CD4-positive, alpha-beta T cell treated with Interleukin-6 at 100 ng/mL for 8 hours (primary cell): ENCODE measurements around the gene TSPAN10.

ENCODE experiments used
- DNase-seq: peaks from one replicate; pipeline ENCODE4 v3.0.0-alpha.2; 2020; ENCODE audit warnings: mixed read lengths, low spot score

Gene TSPAN10

DNA sequence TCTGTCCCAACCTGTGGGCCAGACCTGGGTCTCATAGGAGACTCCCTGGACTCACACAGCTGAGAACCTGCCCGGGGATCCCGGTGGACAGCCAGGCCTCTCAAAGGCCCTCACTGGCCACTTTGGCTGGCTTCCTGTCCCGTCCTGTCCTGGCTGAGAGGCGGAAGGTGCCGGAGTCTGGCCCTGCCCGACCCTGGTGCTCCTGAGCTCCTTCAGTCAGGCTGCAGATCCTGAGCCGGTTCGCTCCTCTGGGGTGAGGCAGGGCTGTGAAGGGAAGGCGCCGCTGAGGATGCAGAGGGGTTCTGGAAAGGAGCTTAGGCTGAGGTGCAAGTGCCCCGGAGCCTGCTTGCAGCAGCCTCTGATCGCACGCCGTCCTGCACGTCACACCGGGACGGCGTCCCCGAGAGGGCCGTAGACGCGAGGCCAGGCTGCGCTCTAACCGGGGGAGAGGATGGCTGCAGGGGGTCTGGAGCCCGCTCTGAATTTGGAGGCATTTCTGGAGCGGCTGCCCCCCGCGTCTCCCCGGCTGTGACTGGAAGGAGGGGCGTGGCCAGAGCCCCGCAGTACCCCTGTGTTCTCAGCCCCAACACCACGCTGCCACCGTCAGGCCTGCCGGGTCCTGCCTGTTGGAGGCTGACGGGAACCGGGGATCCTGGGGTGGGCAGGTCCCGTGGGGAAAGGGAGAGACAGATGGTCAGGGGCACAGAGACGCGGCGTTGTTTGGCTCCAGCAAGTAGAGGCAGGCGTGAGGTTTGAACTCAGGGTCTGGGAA lies 51.0 kb downstream of the TSPAN10 start:
- no peak for DNase-seq

DNA sequence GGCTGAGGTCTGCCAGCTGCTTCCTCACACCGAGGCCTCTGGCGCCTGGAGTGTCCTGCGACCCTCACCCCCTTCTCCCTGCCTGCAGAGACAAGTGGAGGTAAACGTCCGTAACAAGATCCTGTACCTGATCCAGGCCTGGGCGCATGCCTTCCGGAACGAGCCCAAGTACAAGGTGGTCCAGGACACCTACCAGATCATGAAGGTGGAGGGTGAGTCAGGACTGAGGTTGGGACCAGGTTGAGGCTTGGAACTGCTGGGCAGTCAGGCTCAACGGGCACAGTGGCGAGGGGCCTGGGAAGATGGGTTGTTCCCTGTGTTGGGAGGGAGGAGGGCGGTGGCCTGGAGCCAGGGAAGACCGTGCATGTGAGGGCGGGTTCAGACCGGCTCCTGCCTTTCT lies 51.6 kb downstream of the TSPAN10 start:
- no peak for DNase-seq

DNA sequence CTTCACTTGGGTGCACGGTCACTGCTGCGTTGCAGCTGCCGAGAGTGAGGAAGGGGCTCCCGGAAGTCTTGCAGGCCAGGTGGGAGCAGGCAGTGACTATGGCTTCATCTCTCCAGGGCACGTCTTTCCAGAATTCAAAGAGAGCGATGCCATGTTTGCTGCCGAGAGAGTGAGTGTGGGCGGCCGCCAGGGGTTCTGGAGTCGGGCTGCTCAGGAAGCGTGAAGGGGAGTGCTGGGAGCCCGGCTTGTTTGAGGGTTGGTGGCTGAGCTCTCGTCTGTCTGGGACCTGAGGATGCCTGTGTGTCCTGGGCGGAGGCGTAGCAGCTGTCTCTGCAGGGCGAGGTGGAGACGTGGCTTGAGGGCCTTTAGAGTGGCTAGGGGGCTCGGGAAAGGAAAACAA lies 53.1 kb downstream of the TSPAN10 start:
- no peak for DNase-seq

DNA sequence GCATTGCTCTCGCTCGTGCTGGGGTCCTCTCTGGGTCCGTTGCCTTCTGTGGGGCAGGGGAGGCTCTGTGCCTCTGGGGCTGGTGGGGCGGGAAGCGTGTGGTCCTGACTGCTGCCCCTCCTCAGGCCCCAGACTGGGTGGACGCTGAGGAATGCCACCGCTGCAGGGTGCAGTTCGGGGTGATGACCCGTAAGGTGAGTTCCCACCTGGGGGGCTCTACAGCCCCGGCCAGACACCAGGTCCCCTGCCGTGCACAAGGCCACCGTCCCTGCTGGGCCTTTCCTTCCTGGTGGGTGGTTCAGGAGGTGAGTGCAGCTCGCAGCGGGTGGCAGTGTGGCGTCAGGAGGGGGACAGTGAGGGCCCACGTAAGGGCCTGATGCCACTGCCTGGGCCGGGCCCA lies 53.6 kb downstream of the TSPAN10 start:
- DNase-seq: no peak

DNA sequence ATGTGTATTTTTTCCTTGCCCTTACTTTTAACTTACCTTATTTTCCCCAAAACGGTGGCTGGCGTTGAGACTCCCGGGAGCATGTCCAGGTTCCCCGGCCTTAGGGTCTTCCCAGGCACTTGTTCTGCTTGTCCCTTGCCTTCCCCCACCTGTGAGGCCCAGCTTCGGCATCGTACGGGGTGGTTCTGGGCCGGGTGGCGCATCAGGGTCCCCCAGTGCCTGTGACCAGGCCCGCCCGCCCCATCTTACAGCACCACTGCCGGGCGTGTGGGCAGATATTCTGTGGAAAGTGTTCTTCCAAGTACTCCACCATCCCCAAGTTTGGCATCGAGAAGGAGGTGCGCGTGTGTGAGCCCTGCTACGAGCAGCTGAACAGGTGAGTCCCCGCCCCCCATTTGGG lies 54.2 kb downstream of the TSPAN10 start:
- no peak for DNase-seq

DNA sequence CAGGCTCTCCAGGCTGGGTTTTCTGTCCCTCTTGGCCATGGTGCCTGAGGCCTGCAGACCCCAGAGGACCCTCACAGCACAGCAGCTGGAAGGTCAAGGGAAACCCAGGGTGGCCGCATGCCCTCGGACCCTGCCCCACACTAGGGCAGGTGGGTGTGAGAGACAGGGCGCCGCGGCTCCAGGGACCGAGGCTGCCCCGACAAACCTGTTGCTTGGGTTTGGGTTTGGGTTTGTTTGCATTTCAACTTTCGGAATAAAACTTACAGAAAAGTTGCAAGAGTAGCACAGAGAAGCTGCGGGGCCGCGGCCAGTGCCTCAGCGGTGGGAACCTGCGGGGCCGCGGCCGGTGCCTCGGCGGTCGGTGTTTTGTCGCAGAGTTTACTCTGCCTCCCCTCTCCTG lies 54.6 kb downstream of the TSPAN10 start:
- DNase-seq: no peak

DNA sequence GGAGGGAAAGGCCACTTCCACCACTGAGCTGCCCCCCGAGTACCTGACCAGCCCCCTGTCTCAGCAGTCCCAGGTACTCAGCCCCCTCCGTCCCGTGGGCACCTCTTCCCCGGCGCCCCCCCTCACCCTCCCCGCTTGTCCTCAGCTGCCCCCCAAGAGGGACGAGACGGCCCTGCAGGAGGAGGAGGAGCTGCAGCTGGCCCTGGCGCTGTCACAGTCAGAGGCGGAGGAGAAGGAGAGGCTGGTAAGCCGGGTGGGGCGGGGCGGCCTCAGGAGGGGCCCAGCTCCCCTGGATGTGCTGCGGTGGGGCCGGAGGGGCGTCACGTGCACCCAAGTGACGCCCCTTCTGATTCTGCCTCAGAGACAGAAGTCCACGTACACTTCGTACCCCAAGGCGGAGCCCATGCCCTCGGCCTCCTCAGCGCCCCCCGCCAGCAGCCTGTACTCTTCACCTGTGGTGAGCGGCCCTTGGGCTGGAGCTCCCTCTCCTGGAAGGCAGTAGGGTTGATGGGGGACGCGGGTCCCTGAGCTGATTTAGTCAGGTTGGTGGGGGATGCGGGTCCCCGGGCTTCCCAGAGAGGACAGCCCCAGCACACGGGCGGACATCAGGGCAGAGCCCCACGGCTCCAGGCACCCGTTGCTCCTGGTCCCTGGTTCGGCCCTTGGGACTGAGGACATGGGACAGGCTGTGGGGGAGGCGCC lies 56.7 kb downstream of the TSPAN10 start:
- no peak for DNase-seq

DNA sequence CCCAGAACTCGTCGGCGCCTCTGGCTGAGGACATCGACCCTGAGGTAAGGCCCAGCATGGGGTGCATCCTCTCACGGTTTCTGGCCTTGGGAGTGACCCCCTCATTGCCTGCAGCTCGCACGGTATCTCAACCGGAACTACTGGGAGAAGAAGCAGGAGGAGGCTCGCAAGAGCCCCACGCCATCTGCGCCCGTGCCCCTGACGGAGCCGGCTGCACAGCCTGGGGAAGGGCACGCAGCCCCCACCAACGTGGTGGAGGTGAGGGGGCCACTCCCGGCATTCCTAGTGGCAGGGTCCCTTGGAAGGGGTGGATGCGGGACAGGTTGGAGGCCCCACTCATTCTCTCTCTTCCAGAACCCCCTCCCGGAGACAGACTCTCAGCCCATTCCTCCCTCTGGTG lies 57.8 kb downstream of the TSPAN10 start:
- DNase-seq: no peak

DNA sequence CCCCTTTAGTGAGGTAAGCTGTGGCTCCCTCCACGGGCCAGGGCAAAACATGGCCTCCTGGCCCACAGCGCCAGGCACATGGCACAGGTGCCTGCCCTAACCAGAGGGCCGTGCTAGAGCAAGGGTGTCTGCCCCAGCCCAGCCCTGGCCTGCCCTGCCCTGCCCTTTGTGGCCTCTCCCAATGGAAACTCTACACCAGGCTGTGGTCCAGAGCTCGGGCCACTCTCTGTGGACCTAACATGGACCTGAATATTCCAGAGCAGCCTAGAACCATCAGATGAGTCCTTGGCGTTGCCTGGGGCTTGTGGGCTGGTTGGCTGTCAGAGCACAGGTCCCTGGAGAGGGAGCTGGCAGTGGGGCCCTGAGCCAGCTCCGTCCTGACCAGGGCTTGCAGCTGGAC lies 58.2 kb downstream of the TSPAN10 start:
- no peak for DNase-seq

DNA sequence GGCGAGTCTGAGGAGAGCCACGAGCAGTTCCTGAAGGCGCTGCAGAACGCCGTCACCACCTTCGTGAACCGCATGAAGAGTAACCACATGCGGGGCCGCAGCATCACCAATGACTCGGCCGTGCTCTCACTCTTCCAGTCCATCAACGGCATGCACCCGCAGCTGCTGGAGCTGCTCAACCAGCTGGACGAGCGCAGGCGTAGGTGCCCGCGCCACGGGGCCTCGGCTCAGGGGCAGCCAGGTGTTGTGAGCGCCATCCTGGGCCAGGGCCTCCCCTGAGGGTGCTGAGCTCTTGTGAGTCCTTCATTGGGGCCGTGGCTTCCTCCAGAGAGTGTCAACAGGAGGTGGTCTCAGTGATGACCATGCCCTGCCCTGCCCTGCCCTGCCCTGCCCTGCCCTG lies 58.8 kb downstream of the TSPAN10 start:
- no peak for DNase-seq

DNA sequence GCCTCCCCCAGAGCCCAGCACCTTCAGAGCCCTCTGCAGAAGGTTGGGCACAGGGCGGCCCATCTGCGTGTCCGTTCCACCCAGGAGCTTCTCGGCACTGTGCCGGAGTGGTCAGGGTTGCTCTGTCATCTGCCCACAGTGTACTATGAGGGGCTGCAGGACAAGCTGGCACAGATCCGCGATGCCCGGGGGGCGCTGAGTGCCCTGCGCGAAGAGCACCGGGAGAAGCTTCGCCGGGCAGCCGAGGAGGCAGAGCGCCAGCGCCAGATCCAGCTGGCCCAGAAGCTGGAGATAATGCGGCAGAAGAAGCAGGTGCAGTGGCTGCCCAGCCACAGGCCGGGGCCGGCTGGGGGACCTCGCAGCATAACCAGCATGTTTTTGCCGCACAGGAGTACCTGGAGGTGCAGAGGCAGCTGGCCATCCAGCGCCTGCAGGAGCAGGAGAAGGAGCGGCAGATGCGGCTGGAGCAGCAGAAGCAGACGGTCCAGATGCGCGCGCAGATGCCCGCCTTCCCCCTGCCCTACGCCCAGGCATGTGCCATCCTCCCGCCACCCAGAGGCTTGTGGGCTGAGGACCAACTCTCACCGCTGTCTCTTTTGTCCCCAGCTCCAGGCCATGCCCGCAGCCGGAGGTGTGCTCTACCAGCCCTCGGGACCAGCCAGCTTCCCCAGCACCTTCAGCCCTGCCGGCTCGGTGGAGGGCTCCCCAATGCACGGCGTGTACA lies 59.4 kb downstream of the TSPAN10 start:
- DNase-seq: no peak

DNA sequence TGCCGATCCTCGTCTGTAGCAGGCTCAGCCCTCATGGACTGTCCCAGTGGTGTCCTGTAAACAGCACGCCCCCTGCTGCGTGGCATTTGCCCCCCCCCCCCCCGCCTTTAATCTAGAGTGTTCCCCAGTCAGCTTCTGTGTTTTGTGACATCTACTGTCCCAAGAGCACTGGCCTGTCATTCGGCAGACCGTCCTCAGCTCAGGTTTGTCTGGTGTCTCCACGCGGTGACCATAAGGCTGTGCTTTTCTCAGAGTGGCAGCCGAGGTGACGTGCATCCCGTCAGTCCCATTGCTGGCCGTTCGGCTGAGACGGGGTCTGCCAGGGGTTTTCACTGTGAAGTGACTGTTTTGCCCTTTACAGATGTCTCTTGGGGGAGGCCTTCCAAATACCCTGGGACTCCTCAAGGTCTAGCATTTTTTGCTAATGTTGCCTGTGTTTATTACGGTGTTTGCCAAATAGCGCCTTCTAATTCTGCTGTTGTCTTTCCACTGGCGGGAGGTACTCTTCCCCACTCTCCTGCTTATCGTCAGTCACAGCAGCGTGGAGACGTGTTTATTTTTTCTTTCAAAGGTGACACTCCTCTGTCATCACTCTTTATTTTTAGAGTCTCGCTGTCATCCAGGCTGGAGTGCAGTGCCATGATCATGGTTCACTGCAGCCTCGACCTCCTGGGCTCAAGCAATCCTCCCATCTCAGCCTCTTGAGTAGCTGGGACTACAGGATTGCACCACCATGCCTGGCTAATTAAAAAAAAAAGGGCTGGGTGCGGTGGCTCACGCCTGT lies 60.5 kb downstream of the TSPAN10 start:
- no peak for DNase-seq
